ENCODE data around the gene MEIS2. TPM values are rescaled to one million over a fixed set of nuclear protein-coding genes. Genes with fewer than 3 reads are reported as not detected.

MEIS2 gene
- total RNA-seq, 1 experiment from 2014 or later: 9.3 TPM

GRCh38 chr15:37010595-37010994, 89.8 kb downstream of the MEIS2 start:
- no peak for DNase-seq (ENCODE audit: low spot score)
- BruUV-seq (replicated peaks): no TSS peak
- intact Hi-C loops (cut with micrococcal nuclease; ENCODE audit: unreplicated experiment): no loop called here
- Histone ChIP-seq H3K27me3 (replicated peaks; ENCODE audit: insufficient read depth, low read depth, low read length, poor library complexity) (no peaks in the 10 kb centered on the region), H3K27ac (ENCODE audit: low read depth, low read length, poor library complexity, severe bottlenecking) (no peak overlapping the region), H3K36me3 (ENCODE audit: insufficient read depth, low read length, poor library complexity, severe bottlenecking) (no peaks in the 10 kb centered on the region), H3K4me1 (ENCODE audit: insufficient read depth, low read length, poor library complexity, severe bottlenecking) (peaks cover 10% of the 10 kb centered on the region), H3K9me3 (ENCODE audit: low read depth, low read length, poor library complexity, severe bottlenecking) (no peaks in the 10 kb centered on the region), H3K4me3 (ENCODE audit: low read depth, low read length, poor library complexity, severe bottlenecking) (no peak overlapping the region)
- POLR2A ChIA-PET (ENCODE audit: low non-redundant PET): no interaction called here
- TF ChIP-seq EZH2 (IDR thresholded peaks at IDR 0.05; ENCODE audit: borderline replicate concordance, low read depth, low read length, poor library complexity, severe bottlenecking) (no peak), CTCF (conservative IDR thresholded peaks at IDR 0.05; ENCODE audit: low read depth, low read length) (no peak)
- CTCF ChIA-PET: no interaction called here

GRCh38 chr15:37009288-37009687, 91.1 kb downstream of the MEIS2 start:
- ChIA-PET CTCF (no interaction called here), POLR2A (ENCODE audit: low non-redundant PET) (no interaction called here)
- Histone ChIP-seq H3K4me3 (ENCODE audit: low read depth, low read length, poor library complexity, severe bottlenecking) (no peak overlapping the region), H3K27ac (ENCODE audit: low read depth, low read length, poor library complexity, severe bottlenecking) (no peak overlapping the region), H3K27me3 (replicated peaks; ENCODE audit: insufficient read depth, low read depth, low read length, poor library complexity) (no peaks in the 10 kb centered on the region), H3K9me3 (ENCODE audit: low read depth, low read length, poor library complexity, severe bottlenecking) (no peaks in the 10 kb centered on the region), H3K4me1 (ENCODE audit: insufficient read depth, low read length, poor library complexity, severe bottlenecking) (no peaks in the 10 kb centered on the region), H3K36me3 (ENCODE audit: insufficient read depth, low read length, poor library complexity, severe bottlenecking) (no peaks in the 10 kb centered on the region)
- no peak for DNase-seq (ENCODE audit: low spot score)
- TF ChIP-seq CTCF (conservative IDR thresholded peaks at IDR 0.05; ENCODE audit: low read depth, low read length): no peak
- TF ChIP-seq EZH2 (IDR thresholded peaks at IDR 0.05; ENCODE audit: borderline replicate concordance, low read depth, low read length, poor library complexity, severe bottlenecking): no peak
- intact Hi-C loops (cut with micrococcal nuclease; ENCODE audit: unreplicated experiment): no loop called here
- BruUV-seq (replicated peaks): no TSS peak

GRCh38 chr15:37008205-37008604, 92.1 kb downstream of the MEIS2 start:
- TF ChIP-seq EZH2 (IDR thresholded peaks at IDR 0.05; ENCODE audit: borderline replicate concordance, low read depth, low read length, poor library complexity, severe bottlenecking) (no peak), CTCF (conservative IDR thresholded peaks at IDR 0.05; ENCODE audit: low read depth, low read length) (no peak)
- H3K27me3 ChIP-seq (replicated peaks; ENCODE audit: insufficient read depth, low read depth, low read length, poor library complexity): no peaks in the 10 kb centered on the region
- H3K4me3 ChIP-seq (ENCODE audit: low read depth, low read length, poor library complexity, severe bottlenecking): no peak overlapping the region
- no peak for DNase-seq (ENCODE audit: low spot score)
- H3K27ac ChIP-seq (ENCODE audit: low read depth, low read length, poor library complexity, severe bottlenecking): no peak overlapping the region
- CTCF ChIA-PET: no interaction called here
- no peaks in the 10 kb centered on the region for H3K9me3 ChIP-seq (ENCODE audit: low read depth, low read length, poor library complexity, severe bottlenecking)
- BruUV-seq (replicated peaks): no TSS peak
- H3K4me1 ChIP-seq (ENCODE audit: insufficient read depth, low read length, poor library complexity, severe bottlenecking): no peaks in the 10 kb centered on the region
- H3K36me3 ChIP-seq (ENCODE audit: insufficient read depth, low read length, poor library complexity, severe bottlenecking): no peaks in the 10 kb centered on the region
- intact Hi-C loops (cut with micrococcal nuclease; ENCODE audit: unreplicated experiment): no loop called here
- POLR2A ChIA-PET (ENCODE audit: low non-redundant PET): no interaction called here

Measured in A673 (cell line).